HG02885 (cell line): ENCODE results near the gene ZNF534.
"Not testable (repeated sequence)": the region's sequence is repeated elsewhere in the genome, so short reads cannot be mapped to it uniquely, and the experiment has no call there.

Experiments
- ATAC-seq: cut with Tn5 transposase; IDR thresholded peaks from one replicate; pipeline ENCODE4 v1.9.1; 2021; ENCODE audit warnings: mild to moderate bottlenecking; ENCODE audit not compliant: unreplicated experiment, poor library complexity

Gene ZNF534

DNA sequence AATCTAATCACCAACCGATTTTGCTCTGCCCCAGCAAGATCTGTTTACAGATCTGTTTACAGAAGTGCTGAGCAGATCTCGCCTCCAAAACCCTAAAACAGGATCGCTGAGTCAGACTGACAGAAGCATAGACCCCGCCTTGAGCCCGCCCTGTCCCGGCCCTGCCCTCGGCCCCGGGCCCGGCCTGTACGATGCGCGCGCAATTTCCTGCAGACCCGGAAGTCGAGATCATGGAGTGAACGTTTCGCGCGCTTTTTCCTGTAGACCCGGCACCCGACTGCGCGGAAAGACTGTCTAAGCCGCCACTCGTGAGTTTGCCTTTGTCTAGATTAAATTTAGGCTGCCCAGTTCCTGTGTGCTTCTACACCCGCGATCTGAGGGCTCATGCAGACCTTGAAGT, at the start of gene ZNF534:
Gene ZNF534 (plus strand): TSS at position 212 of the 400 bp plus-strand sequence. CDS start 2,327 bp downstream, outside the sequence.
- ATAC-seq: no peak

- ATAC-seq: no peak
Measured at GRCh38 chr19:52391135-52391534, 37.8 kb upstream of the ZNF534 start.

- ATAC-seq: no peak
Measured at GRCh38 chr19:52397310-52398080, 31.5 kb upstream of the ZNF534 start, which contains the start of gene ZNF528. Gene ZNF528, plus strand, starts transcription at chr19:52397849. Its CDS starts 4,165 bp downstream, at chr19:52402014.

DNA sequence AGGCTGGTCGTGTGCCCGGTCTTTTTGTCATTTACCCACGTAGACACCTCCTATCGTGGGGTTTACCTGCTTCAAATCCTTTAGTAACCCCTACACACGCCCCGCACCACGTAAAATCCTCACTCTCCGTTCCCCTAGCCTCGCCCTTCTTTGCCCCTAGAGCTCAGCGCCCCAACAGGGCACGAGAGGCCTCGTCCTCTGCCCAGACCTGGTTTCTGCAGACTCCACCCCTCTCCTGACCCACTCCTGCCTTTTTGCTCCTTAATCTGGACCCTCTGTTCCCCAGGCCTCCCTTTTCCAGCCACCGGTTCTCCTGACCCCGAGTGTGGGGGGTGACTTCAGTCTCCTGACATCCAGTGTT, 30.9 kb upstream of the ZNF534 start:
- no peak for ATAC-seq

GRCh38 chr19:52410276-52410675, 18.7 kb upstream of the ZNF534 start:
- no peak for ATAC-seq

GRCh38 chr19:52415711-52416110, 13.2 kb upstream of the ZNF534 start:
- no peak for ATAC-seq

DNA sequence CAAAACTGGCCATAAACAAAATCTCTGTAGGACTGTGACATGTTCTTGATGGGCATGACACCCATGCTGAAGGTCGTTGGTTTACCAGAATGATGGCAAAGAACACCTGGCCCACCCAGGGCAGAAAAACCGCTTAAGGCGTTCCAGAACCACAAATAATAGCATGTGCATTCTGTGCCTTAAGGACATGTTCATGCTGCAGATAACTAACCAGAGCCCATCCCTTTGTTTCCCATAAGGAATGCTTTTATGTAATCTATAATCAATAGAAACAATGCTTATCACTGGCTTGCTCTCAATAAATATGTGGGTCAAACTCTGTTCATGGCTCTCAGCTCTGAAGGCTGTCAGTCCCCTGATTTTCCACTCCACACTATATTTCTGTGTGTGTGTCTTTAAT, 13.2 kb downstream of the ZNF534 start:
- ATAC-seq: no peak

- ATAC-seq: no peak
Measured at GRCh38 chr19:52444506-52444905, 15.6 kb downstream of the ZNF534 start.

DNA sequence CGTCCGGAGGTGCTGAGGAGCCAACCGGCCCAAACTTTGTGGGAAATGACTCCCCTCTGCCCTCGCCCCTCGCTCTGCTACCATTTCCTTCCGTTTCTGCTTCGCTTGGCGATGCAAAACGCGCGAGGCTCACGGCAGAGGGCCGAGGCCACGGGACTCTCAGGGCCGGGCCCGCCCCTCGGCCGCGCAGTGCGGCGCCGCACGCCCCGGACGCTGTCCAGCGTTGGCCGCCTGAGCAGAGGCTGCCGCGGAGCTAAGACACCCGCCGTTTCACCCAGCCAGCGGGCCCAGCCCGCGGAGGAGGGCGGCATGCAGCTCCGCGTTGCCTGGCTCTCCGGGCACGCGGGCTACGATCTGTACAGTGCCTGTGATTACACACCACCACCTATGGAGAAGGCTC, 22.3 kb downstream of the ZNF534 start:
- ATAC-seq: no peak

GRCh38 chr19:52453324-52454094, 24.6 kb downstream of the ZNF534 start, which contains the start of gene ZNF578:
Gene ZNF578, plus strand, starts transcription at chr19:52453553. Its CDS starts 48,293 bp downstream, at chr19:52501846.
- no peak for ATAC-seq

DNA sequence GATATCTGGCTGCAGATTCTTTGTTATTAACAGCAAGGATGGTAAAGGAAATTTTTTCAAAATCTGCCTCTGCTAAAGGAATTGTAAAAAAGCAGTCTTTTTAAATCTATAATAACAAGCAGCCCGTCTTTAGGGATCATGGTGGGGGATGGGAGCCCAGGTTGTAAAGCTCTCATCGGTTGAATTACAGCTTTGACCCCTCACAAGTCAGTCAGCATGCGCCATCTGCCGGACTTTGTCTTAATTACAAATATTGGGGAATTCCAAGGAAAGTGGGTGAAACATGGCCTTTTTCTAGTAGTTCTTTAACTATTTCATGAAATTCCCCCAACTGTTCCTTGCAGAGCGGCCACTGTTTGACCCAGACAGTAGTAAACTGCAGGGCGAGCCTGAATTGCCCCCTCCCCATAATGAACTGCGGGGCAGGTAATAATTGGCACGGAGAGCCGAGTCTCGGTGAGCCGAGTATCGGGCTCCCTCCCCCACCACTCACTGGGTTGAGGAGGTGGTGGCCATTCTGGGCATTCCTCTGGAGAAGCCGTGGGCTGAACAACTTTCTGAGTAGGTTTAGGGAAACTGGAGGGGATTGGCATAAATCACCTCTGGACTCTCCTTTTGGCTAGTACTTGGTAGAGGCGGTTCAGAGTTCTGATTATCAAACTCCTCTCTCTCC, 36.0 kb downstream of the ZNF534 start:
- no peak for ATAC-seq

GRCh38 chr19:52473655-52474350, 44.9 kb downstream of the ZNF534 start:
- no peak for ATAC-seq

DNA sequence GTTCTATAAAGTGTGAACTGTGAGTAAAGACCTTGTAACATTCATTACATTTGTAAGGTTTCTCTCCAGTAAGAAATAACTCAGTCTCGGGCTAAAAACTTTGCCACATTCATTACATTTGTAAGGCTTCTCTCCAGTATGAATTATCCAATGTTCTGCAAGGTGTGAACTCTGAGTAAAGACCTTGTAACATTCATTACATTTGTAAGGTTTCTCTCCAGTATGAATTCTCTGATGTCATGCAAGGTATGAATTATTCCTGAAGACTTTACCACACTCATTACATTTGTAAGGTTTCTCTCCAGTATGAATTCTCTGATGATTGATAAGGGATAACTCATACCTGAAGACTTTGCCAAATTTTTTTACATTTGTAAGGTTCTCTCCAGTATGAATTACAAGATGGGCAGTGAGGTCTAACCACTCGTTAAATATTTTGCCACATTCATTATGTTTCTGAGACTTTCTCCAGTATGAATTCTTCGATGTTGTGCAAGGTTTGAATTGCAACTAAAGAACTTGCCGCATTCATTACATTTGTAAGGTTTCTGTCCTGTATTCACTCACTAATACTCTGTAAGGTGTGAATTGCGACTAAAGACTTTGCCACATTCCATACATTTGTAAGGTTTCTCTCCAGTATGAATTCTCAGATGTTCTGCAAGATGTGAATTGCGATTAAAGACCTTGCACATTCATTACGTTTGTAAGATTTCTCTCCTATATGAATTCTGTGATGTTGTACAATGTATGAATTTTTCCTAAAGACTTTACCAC, 45.6 kb downstream of the ZNF534 start:
- no peak for ATAC-seq

GRCh38 chr19:52484111-52484743, 55.3 kb downstream of the ZNF534 start:
- ATAC-seq: not testable (repeated sequence)

DNA sequence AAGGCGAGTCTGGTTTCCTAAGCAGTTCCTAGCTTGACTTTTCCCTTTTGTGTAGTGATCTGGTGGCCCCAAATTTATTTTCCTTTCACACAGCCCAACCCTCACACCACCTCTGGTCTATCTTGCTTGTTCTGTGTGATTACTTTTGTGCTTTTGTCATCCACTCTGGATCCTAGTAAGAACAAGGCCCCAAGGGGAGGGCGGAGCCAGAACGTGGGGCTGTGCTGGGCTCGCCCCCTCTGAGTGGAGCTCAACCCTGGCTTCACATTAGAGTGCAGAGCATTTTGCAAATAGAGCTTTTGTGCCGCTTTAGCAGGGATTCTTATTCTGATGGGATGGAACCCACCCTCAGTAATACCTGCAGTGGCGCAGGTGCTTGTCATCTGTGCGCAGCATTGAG, 56.1 kb downstream of the ZNF534 start:
- ATAC-seq: not testable (repeated sequence)

DNA sequence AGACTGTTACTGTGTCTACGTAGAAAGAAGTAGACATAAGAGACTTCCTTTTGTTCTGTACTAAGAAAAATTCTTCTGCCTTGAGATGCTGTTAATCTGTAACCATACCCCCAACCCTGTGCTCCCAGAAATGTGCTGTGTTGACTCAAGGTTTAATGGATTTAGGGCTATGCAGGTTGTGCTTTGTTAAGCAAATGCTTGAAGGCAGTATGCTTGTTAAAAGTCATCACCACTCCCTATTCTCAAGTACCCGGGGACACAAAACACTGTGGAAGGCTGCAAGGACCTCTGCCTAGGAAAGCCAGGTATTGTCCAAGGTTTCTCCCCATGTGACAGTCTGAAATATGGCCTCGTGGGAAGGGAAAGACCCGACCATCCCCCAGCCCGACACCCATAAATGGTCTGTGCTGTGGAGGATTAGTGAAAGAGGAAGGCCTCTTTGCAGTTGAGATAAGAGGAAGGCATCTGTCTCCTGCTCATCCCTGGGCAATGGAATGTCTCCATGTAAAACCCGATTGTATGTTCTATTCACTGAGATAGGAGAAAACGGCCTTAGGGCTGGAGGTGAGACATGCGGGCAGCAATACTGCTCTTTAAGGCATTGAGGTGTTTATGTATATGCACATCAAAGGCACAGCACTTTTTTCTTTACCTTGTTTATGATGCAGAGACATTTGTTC, 56.8 kb downstream of the ZNF534 start:
- ATAC-seq: not testable (repeated sequence)

- ATAC-seq: no peak
Measured at GRCh38 chr19:52492201-52492993, 63.4 kb downstream of the ZNF534 start.

- ATAC-seq: no peak
Measured at GRCh38 chr19:52492994-52493470, 64.1 kb downstream of the ZNF534 start.
